GM12878 (cell line): ENCODE data around the gene WFDC6. TPM values are rescaled to one million over a fixed set of nuclear protein-coding genes. Genes with fewer than 3 reads are reported as not detected.

Source experiments
- ATAC-seq: fragments of 200-7000 bp; cut with Tn5 transposase; 3 replicates; pipeline ENCODE4 v1.9.1; 2020; ENCODE audit warnings: mild to moderate bottlenecking, moderate library complexity
- BruUV-seq: library from RNA; stranded (reverse); fragments of 400-500 nt; replicated peaks from 2 replicates; lab custom pipeline; 2021; lab: Mats Ljungman, UMichigan
- CTCF ChIA-PET: fragments of 300-600 bp; sonication (Branson Sonifier 250); formaldehyde crosslinking; extraction: SDS; loops from one replicate; lab custom pipeline; 2021; ENCODE audit warnings: inconsistent platforms; lab: Yijun Ruan, JAX
- POLR2A ChIA-PET: fragments of 350-600 bp; formaldehyde crosslinking; extraction: SDS; loops from one replicate; lab custom pipeline; 2021; ENCODE audit warnings: inconsistent platforms; lab: Charles Lee
- RAD21 ChIA-PET: fragments of 300-600 bp; sonication (Branson Sonifier 250); formaldehyde crosslinking; loops from one replicate; lab custom pipeline; 2023; ENCODE audit warnings: antibody characterized with exemption; ENCODE audit not compliant: unreplicated experiment; lab: Charles Lee
- SMC1A ChIA-PET: fragments of 300-600 bp; sonication (Branson Sonifier 250); formaldehyde crosslinking; loops from one replicate; lab custom pipeline; 2023; ENCODE audit not compliant: unreplicated experiment, uncharacterized antibody; lab: Charles Lee
- DNase-seq: peaks from one replicate; pipeline ENCODE4 v3.0.0-alpha.2; 2011; ENCODE audit warnings: low read depth, low spot score
- FAIRE-seq: peaks from 3 replicates; lab custom pipeline; 2011; peaks lifted over from hg19 to GRCh38; lab: Jason Lieb, UNC
- H2AFZ ChIP-seq: 2 replicates; pipeline ENCODE4 v1.6.0; 2011; ENCODE audit warnings: low read depth, low read length, control low read depth; ENCODE audit not compliant: control insufficient read depth
- H3K27ac ChIP-seq: 2 replicates; pipeline ENCODE4 v1.5.1; 2011; ENCODE audit warnings: control low read depth; ENCODE audit not compliant: control insufficient read depth, insufficient read depth
- H3K27me3 ChIP-seq, 2 experiments: replicated peaks in 1 of 2; 2 replicates each; pipeline versions ENCODE4 v1.6.0 to v1.6.1; 2011; ENCODE audit warnings: low read length in 1 of 2; ENCODE audit not compliant: control insufficient read depth in 2 of 2, insufficient read depth in 2 of 2
- H3K36me3 ChIP-seq, 2 experiments: 2 replicates each; pipeline ENCODE4 v1.5.1; 2011; ENCODE audit warnings: low read length in 1 of 2; ENCODE audit not compliant: control insufficient read depth in 2 of 2, insufficient read depth in 2 of 2
- H3K4me1 ChIP-seq: 2 replicates; pipeline ENCODE4 v1.6.1; 2011; ENCODE audit warnings: mild to moderate bottlenecking, low read length, moderate library complexity, mixed read lengths; ENCODE audit not compliant: control insufficient read depth, insufficient read depth
- H3K4me2 ChIP-seq: 2 replicates; pipeline ENCODE4 v1.6.0; 2011; ENCODE audit warnings: control low read depth; ENCODE audit not compliant: control insufficient read depth, insufficient read depth
- H3K4me3 ChIP-seq: fragments of 200-600 bp; sonication (generic); 2 replicates; pipeline ENCODE4 v1.5.1; 2016
- H3K79me2 ChIP-seq: 2 replicates; pipeline ENCODE4 v1.6.0; 2011; ENCODE audit warnings: low read length; ENCODE audit not compliant: control insufficient read depth, insufficient read depth
- H3K9ac ChIP-seq: 2 replicates; pipeline ENCODE4 v1.8.0; 2011; ENCODE audit warnings: low read length, control low read depth, mixed read lengths; ENCODE audit not compliant: control insufficient read depth, insufficient read depth
- H3K9me3 ChIP-seq: replicated peaks from 3 replicates; pipeline ENCODE4 v1.5.1; 2011; ENCODE audit warnings: mild to moderate bottlenecking, low read length; ENCODE audit not compliant: control insufficient read depth, insufficient read depth
- H4K20me1 ChIP-seq: 2 replicates; pipeline ENCODE4 v1.6.0; 2011; ENCODE audit not compliant: control insufficient read depth, insufficient read depth
- CREM ChIP-seq: IDR thresholded peaks from 2 replicates; pipeline ENCODE4 v1.6.1; 2014; ENCODE audit warnings: antibody characterized with exemption, low read depth
- ESRRA ChIP-seq: IDR thresholded peaks from 2 replicates; pipeline ENCODE4 v1.6.1; 2012; ENCODE audit warnings: mild to moderate bottlenecking, low read length, improper control_type of control experiment
- GATAD2B ChIP-seq: fragments of 450-650 bp; conservative IDR thresholded peaks from 2 replicates; pipeline ENCODE4 v1.6.1; 2017; ENCODE audit warnings: low read depth, mild to moderate bottlenecking, moderate library complexity
- IRF4 ChIP-seq: IDR thresholded peaks from 2 replicates; pipeline ENCODE4 v1.6.1; 2011; ENCODE audit warnings: low read depth, low read length
- MEF2B ChIP-seq: fragments of 450-650 bp; IDR thresholded peaks from 2 replicates; pipeline ENCODE4 v1.6.1; 2018; ENCODE audit warnings: mild to moderate bottlenecking, moderate library complexity; ENCODE audit not compliant: partially characterized antibody, poor library complexity, severe bottlenecking
- NBN ChIP-seq: fragments of 450-650 bp; IDR thresholded peaks from 2 replicates; pipeline ENCODE4 v1.6.1; 2016
- PAX8 ChIP-seq: fragments of 450-650 bp; IDR thresholded peaks from 2 replicates; pipeline ENCODE4 v1.6.1; 2017; ENCODE audit warnings: mild to moderate bottlenecking, moderate library complexity
- POLR2AphosphoS2 ChIP-seq: IDR thresholded peaks from 2 replicates; pipeline ENCODE4 v1.6.1; 2011; ENCODE audit warnings: low read depth, mild to moderate bottlenecking, low read length, improper control_type of control experiment, moderate library complexity
- PRDM15 ChIP-seq: fragments of 450-650 bp; formaldehyde crosslinking; IDR thresholded peaks from 2 replicates; pipeline ENCODE4 v1.4.0; 2020; ENCODE audit warnings: mild to moderate bottlenecking, moderate library complexity
- SMC3 ChIP-seq: IDR thresholded peaks from 2 replicates; pipeline ENCODE4 v1.6.1; 2011; ENCODE audit warnings: low read length, improper control_type of control experiment, borderline replicate concordance
- SRF ChIP-seq, 2 experiments: IDR thresholded peaks; 2 replicates each; pipeline ENCODE4 v1.6.1; 2011; ENCODE audit warnings: low read depth in 2 of 2, low read length in 2 of 2, mild to moderate bottlenecking in 1 of 2, moderate library complexity in 1 of 2
- SUZ12 ChIP-seq: fragments of 200-600 bp; sonication (generic); IDR thresholded peaks from one replicate; pipeline ENCODE4 v1.6.1; 2018; ENCODE audit warnings: antibody characterized with exemption, mild to moderate bottlenecking; ENCODE audit not compliant: unreplicated experiment
- ZBED1 ChIP-seq: IDR thresholded peaks from 2 replicates; pipeline ENCODE4 v1.6.1; 2016; ENCODE audit warnings: borderline replicate concordance
- ZNF207 ChIP-seq: fragments of 450-650 bp; IDR thresholded peaks from 2 replicates; pipeline ENCODE4 v1.6.1; 2014; ENCODE audit warnings: antibody characterized with exemption, mild to moderate bottlenecking, borderline replicate concordance
- ZNF384 ChIP-seq: IDR thresholded peaks from 2 replicates; pipeline ENCODE4 v1.6.1; 2012; ENCODE audit warnings: low read depth, mild to moderate bottlenecking, low read length, improper control_type of control experiment, borderline replicate concordance
- ZZZ3 ChIP-seq: IDR thresholded peaks from 2 replicates; pipeline ENCODE4 v1.6.1; 2011; ENCODE audit warnings: low read depth; ENCODE audit not compliant: control insufficient read depth, insufficient read length
- WGBS: methylation state at CpG from one replicate; pipeline ENCODE4 v1.1.6; 2016; ENCODE audit warnings: low lambda C conversion rate; ENCODE audit not compliant: insufficient replicate concordance, insufficient coverage; ENCODE audit errors: missing lambda C conversion rate; 5-methylcytosine and 5-hydroxymethylcytosine counted together
- in situ Hi-C: fragments of 300-500 bp; cut with MboI; formaldehyde crosslinking; loops from 9 replicates; pipeline ENCODE4 v1.14.3; 2018; ENCODE audit warnings: mixed read lengths
- intact Hi-C: fragments of 100-400 bp; cut with micrococcal nuclease; formaldehyde crosslinking; loops from one replicate; pipeline ENCODE4 v1.14.2; 2022; ENCODE audit not compliant: unreplicated experiment
- polyA plus RNA-seq, 11 experiments: library from polyadenylated mRNA; depleted of rRNA in 4 of 11; unstranded in 6 of 11; stranded (reverse) in 5 of 11; fragments of >200 nt; fragmentation: Nextera tagmentation in 4 of 11; fragmentation: Illumina TruSeq in 1 of 11; extraction: Ambion mirVana in 4 of 11; extraction: Trizol in 1 of 11; gene quantifications; 1 replicate in 1 of 11; 2 replicates in 10 of 11; pipeline versions ENCODE4 v1.2.1 to v1.2.3, GENCODE V29; 2011 to 2016; ENCODE audit warnings: inconsistent platforms in 2 of 11, missing spikeins in 2 of 11, low read depth in 1 of 11
- total RNA-seq, 4 experiments: library from RNA; depleted of rRNA in 3 of 4; stranded (reverse); fragments of >200 nt in 3 of 4; fragmentation: Illumina TruSeq in 1 of 4; extraction: Trizol in 1 of 4; gene quantifications; 2 replicates each; pipeline versions ENCODE4 v1.2.1 to v1.2.3, GENCODE V29; 2013 to 2021

Gene WFDC6
- total and polyA plus RNA-seq, 10 of the 15 experiments (the other 5 are each of a cell fraction or from before 2014, with no cell fraction given): not detected

DNA sequence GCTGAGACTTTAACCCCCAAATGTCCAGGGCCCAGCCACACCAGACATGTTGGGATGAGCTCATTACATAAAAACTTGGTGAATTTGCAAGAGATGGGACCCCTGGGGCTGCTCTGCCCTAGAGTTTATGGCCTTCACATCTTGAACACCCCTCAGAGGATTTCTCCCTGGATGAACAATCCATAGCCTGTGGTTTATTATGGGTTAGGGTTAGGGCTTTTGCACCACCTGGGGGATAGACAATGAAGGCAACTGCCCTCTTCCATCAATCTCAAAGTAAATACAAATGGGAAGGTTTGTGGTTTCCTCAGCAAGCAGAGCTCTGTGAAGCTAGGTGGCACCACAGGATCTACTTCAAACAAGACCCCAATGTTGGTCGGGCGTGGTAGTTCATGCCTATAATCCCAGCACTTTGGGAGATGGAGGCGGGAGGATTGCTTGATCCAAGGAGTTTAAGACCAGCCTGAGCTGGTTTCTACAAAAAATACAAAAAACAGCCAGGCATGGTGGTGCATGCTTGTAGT lies 41.2 kb downstream of the WFDC6 start:
- 14% methylated on average over 3 of the region's 3 CpGs for WGBS
- H4K20me1 ChIP-seq: no peaks in the 10 kb centered on the region

DNA sequence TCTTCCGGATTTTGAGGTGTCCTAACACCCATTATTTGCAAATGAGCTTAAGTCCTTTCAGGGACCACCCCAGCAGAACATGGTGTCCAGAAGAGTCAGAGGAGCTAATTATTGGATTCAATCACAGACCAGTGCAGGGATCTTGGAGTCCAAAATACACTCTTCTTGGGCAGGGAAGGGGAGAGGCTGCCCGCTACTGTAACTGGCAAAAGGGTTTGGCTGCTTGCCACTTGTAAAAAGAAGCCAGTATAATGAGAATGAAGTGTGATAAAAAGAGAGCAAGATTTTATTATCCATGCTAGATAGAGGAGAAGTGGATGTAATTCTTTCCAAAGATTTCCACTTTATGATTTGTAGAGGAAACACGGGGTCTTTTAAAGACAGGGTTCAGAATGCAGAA lies 43.1 kb downstream of the WFDC6 start:
- intact Hi-C loops: no loop called here
- POLR2A ChIA-PET: no interaction called here
- RAD21 ChIA-PET: no interaction called here
- no peak overlapping the region for H2AFZ ChIP-seq
- no peak overlapping the region for H3K9ac ChIP-seq
- no peaks in the 10 kb centered on the region for H3K4me1 ChIP-seq
- no TSS peak for BruUV-seq
- SMC1A ChIA-PET: no interaction called here
- CTCF ChIA-PET: no interaction called here
- FAIRE-seq: no peak
- no peaks in the 10 kb centered on the region for H4K20me1 ChIP-seq
- H3K27me3 ChIP-seq: peaks cover 0 to 4% of the 10 kb centered on the region in 2 experiments; a peak in 1 of 4 replicates
- H3K4me2 ChIP-seq: no peak overlapping the region
- H3K4me3 ChIP-seq: no peak overlapping the region
- no peaks in the 10 kb centered on the region for H3K79me2 ChIP-seq
- in situ Hi-C loops: no loop called here
- no peak for DNase-seq
- no peaks in the 10 kb centered on the region for H3K9me3 ChIP-seq
- 4% methylated on average over 3 of the region's 3 CpGs for WGBS
- no peak for ATAC-seq
- H3K36me3 ChIP-seq: no peaks in the 10 kb centered on the region
- no peak overlapping the region for H3K27ac ChIP-seq
- TF ChIP-seq SRF (IDR thresholded peaks at IDR 0.05; ENCODE audit: low read depth in 2 of 2, low read length in 2 of 2) (no peak), PRDM15 (no peak), GATAD2B (no peak), NBN (no peak), ESRRA (no peak), ZZZ3 (no peak), SMC3 (no peak), POLR2AphosphoS2 (no peak), IRF4 (no peak), SUZ12 (no peak), ZNF384 (no peak), ZNF207 (no peak), ZBED1 (no peak), PAX8 (no peak), MEF2B (no peak)

More for the DNA sequence above, 41.2 kb downstream of the WFDC6 start:
- FAIRE-seq (no peak), ATAC-seq (no peak), DNase-seq (no peak)
- ChIA-PET SMC1A (interaction anchor here (1.2 kb wide), 1 partner anchor 12 kb away, joined by 3 read pairs; no protein-coding TSS in a partner anchor), RAD21 (interaction anchor here (0.9 kb wide), 1 partner anchor 273 kb away, joined by 4 read pairs; no protein-coding TSS in a partner anchor), POLR2A (no interaction called here), CTCF (interaction anchor here (1.4 to 1.9 kb wide), 2 partner anchors 61 to 273 kb away, joined by 3 to 9 read pairs; no protein-coding TSS in a partner anchor)
- H3K27me3 ChIP-seq: peaks cover 0 to 2% of the 10 kb centered on the region in 2 experiments; a peak in 1 of 4 replicates
- H3K4me1 ChIP-seq: no peaks in the 10 kb centered on the region
- H3K36me3 ChIP-seq: no peaks in the 10 kb centered on the region
- H3K4me2 ChIP-seq: no peak overlapping the region
- no peak overlapping the region for H3K9ac ChIP-seq
- TF ChIP-seq CREM: no peak
- H3K27ac ChIP-seq: no peak overlapping the region
- in situ Hi-C loops (no loop called here), intact Hi-C loops (no loop called here)
- H3K4me3 ChIP-seq: no peak overlapping the region
- no peak overlapping the region for H2AFZ ChIP-seq
- BruUV-seq: no TSS peak
- H3K79me2 ChIP-seq: no peaks in the 10 kb centered on the region
- no peaks in the 10 kb centered on the region for H3K9me3 ChIP-seq
